ENCODE results near the gene GPR37. TPM values are rescaled to one million over a fixed set of nuclear protein-coding genes. Genes with fewer than 3 reads are reported as not detected.

GPR37 gene
- total RNA-seq, 1 donor from 2014 or later, result not detected

DNA sequence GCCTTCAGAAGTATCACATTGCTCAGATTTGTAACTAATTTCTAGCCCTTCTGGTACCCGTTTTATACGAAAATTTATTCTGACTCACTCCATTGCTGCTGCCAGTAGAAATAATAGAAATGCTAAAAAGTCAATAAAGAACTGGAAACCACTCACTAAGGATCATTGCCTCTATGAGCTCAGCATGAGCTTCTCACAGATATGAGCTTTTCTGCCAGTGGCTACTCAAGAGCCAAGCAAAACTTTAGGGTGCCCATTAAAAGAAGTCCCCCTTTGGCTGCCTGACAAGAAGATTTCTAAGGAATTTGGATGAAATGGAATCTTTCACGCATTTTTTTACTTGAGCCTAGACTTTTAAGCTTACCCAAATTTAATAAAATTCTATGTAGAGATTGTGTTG lies 52.5 kb downstream of the GPR37 start:
- no peaks in the 10 kb centered on the region for H3K27me3 Mint-ChIP-seq (ENCODE audit: low read depth)
- H3K4me1 Mint-ChIP-seq (ENCODE audit: low read depth), result no peaks in the 10 kb centered on the region
- no peak for DNase-seq (ENCODE audit: low spot score)
- no peak overlapping the region for H3K27ac Mint-ChIP-seq
- peaks cover 18% of the 10 kb centered on the region for H3K9me3 Mint-ChIP-seq
- intact Hi-C loops (cut with micrococcal nuclease), result no loop called here
- H3K4me3 Mint-ChIP-seq (ENCODE audit: low read depth), result no peak overlapping the region
- no peaks in the 10 kb centered on the region for H3K36me3 Mint-ChIP-seq (ENCODE audit: low read depth)

DNA sequence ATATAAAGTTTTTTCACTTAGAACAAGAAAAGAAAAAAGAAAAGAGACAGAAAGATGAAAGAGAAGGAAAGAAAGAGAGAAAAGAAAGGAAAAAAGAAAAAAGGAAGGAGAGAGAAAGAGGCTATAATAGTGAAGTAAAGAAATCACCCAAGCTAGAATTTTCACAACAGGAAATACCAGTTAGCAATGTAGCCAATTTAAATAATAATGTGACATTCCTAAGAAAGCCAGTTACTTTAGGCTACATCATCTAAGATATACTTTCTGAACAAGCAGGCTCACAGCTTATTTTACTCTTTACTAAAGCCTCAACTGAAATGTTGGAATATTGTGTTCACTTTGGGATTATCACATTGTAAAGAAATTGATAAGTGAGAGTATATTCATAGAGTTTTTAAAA lies 53.6 kb downstream of the GPR37 start:
- no peaks in the 10 kb centered on the region for H3K27me3 Mint-ChIP-seq (ENCODE audit: low read depth)
- intact Hi-C loops (cut with micrococcal nuclease), result no loop called here
- DNase-seq (ENCODE audit: low spot score), result no peak

DNA sequence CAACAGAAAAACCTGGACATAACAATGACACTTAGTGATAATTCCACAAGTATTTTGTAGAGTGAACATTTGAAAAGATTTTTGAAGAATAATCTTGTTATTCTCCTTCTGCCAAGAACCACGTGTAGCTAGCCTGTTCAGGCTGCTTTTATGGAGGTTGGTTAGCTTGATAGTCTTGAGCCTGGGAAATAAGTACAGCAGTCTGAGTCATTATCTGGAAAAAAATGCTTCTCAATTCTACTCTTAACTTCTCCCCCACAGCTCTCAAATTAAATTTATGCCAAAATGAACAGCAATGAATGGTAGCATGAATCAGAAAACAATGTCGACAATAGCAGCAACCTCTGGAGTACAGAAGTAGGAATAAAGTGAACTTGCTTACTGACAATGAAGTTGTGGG lies 63.2 kb downstream of the GPR37 start:
- no peaks in the 10 kb centered on the region for H3K27me3 Mint-ChIP-seq (ENCODE audit: low read depth)
- H3K36me3 Mint-ChIP-seq (ENCODE audit: low read depth), result no peaks in the 10 kb centered on the region
- H3K27ac Mint-ChIP-seq, result no peak overlapping the region
- H3K4me1 Mint-ChIP-seq (ENCODE audit: low read depth), result no peaks in the 10 kb centered on the region
- peaks cover 3% of the 10 kb centered on the region for H3K9me3 Mint-ChIP-seq
- intact Hi-C loops (cut with micrococcal nuclease), result no loop called here
- DNase-seq (ENCODE audit: low spot score), result no peak
- no peak overlapping the region for H3K4me3 Mint-ChIP-seq (ENCODE audit: low read depth)

More for the DNA sequence above, 53.6 kb downstream of the GPR37 start:
- H3K4me1 Mint-ChIP-seq (ENCODE audit: low read depth), result no peaks in the 10 kb centered on the region
- no peaks in the 10 kb centered on the region for H3K36me3 Mint-ChIP-seq (ENCODE audit: low read depth)
- no peak overlapping the region for H3K27ac Mint-ChIP-seq
- H3K9me3 Mint-ChIP-seq, result peaks cover 28% of the 10 kb centered on the region
- H3K4me3 Mint-ChIP-seq (ENCODE audit: low read depth), result no peak overlapping the region

GRCh38 chr7:124701955-124702354 lies 63.6 kb downstream of the GPR37 start:
- DNase-seq (ENCODE audit: low spot score), result no peak
- H3K36me3 Mint-ChIP-seq (ENCODE audit: low read depth), result no peaks in the 10 kb centered on the region
- H3K4me3 Mint-ChIP-seq (ENCODE audit: low read depth), result no peak overlapping the region
- no peaks in the 10 kb centered on the region for H3K27me3 Mint-ChIP-seq (ENCODE audit: low read depth)
- H3K9me3 Mint-ChIP-seq, result no peaks in the 10 kb centered on the region
- H3K4me1 Mint-ChIP-seq (ENCODE audit: low read depth), result no peaks in the 10 kb centered on the region
- no peak overlapping the region for H3K27ac Mint-ChIP-seq
- intact Hi-C loops (cut with micrococcal nuclease), result no loop called here

- Mint-ChIP-seq H3K36me3 (ENCODE audit: low read depth) (no peaks in the 10 kb centered on the region), H3K4me3 (ENCODE audit: low read depth) (no peak overlapping the region), H3K27ac (no peak overlapping the region), H3K9me3 (no peaks in the 10 kb centered on the region), H3K4me1 (ENCODE audit: low read depth) (no peaks in the 10 kb centered on the region), H3K27me3 (ENCODE audit: low read depth) (no peaks in the 10 kb centered on the region)
- intact Hi-C loops (cut with micrococcal nuclease), result no loop called here
- no peak for DNase-seq (ENCODE audit: low spot score)
These were observed 64.9 kb downstream of the GPR37 start for GRCh38 chr7:124700655-124701054.

DNA sequence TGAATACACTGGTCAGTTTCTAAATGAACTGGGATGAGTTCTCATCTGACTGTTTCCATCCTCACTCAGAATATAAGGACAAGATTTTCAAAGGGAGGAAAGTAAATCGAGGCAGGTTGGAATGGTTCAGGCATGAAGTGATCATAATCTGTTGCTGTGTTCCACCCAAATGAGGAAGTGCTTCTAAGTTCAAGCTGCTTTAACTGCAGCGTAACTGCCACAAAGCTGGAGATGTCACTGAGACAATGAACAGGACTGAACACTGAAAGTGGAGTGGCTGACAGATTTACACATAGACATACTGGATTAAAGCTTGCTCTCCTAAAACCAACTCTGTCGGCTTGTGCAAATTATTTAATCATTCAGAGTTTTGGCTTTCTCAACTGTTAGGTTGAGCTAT lies 66.6 kb downstream of the GPR37 start:
- no peaks in the 10 kb centered on the region for H3K9me3 Mint-ChIP-seq
- no peak overlapping the region for H3K27ac Mint-ChIP-seq
- H3K4me3 Mint-ChIP-seq (ENCODE audit: low read depth), result no peak overlapping the region
- no peak for DNase-seq (ENCODE audit: low spot score)
- no peaks in the 10 kb centered on the region for H3K4me1 Mint-ChIP-seq (ENCODE audit: low read depth)
- intact Hi-C loops (cut with micrococcal nuclease), result no loop called here
- no peaks in the 10 kb centered on the region for H3K36me3 Mint-ChIP-seq (ENCODE audit: low read depth)
- H3K27me3 Mint-ChIP-seq (ENCODE audit: low read depth), result no peaks in the 10 kb centered on the region

GRCh38 chr7:124697746-124698145 lies 67.8 kb downstream of the GPR37 start:
- Mint-ChIP-seq H3K9me3 (no peaks in the 10 kb centered on the region), H3K27ac (no peak overlapping the region), H3K27me3 (ENCODE audit: low read depth) (no peaks in the 10 kb centered on the region), H3K4me3 (ENCODE audit: low read depth) (no peak overlapping the region), H3K36me3 (ENCODE audit: low read depth) (no peaks in the 10 kb centered on the region), H3K4me1 (ENCODE audit: low read depth) (no peaks in the 10 kb centered on the region)
- intact Hi-C loops (cut with micrococcal nuclease), result no loop called here
- no peak for DNase-seq (ENCODE audit: low spot score)

Other genes with a start within 250 kb of the GPR37 start
- gene POT1, start 164.0 kb upstream of the GPR37 start, total RNA-seq, result 25.6 and 29.7 TPM in 2 replicates

Measured in activated T-helper 2 cell treated with anti-CD3 and anti-CD28 coated beads, Interferon-gamma antibody, Interleukin-2, Interleukin-4, amounts not matched to agents 10 μg/mL and 5 μg/mL and 100 μg/mL, durations not matched to agents 14 hours and 24 hours and 36 hours (primary cell).